GM06990 (cell line): ENCODE results near the gene USP28.
"Not testable (repeated sequence)": the region's sequence is repeated elsewhere in the genome, so short reads cannot be mapped to it uniquely, and the experiment has no call there.

Experiments used
- DNase-seq: peaks from one replicate; pipeline ENCODE4 v3.0.0-alpha.2; 2011; ENCODE audit not compliant: insufficient read length; ENCODE audit errors: extremely low read depth
- H3K27me3 ChIP-seq: replicated peaks from 2 replicates; pipeline ENCODE4 v1.6.0; 2011; ENCODE audit warnings: low read length; ENCODE audit not compliant: control insufficient read depth, insufficient read depth
- H3K36me3 ChIP-seq: 2 replicates; pipeline ENCODE4 v1.5.1; 2011; ENCODE audit warnings: low read length; ENCODE audit not compliant: control insufficient read depth, insufficient read depth
- H3K4me3 ChIP-seq: replicated peaks from 2 replicates; pipeline ENCODE4 v1.5.1; 2011; ENCODE audit warnings: low read depth, mild to moderate bottlenecking, control low read depth, low read length
- TF ChIP-seq, protein P1 (sequence below): IDR thresholded peaks from 2 replicates; pipeline ENCODE4 v1.5.1; 2011; ENCODE audit warnings: low read length, control low read depth, mild to moderate bottlenecking, inconsistent platforms; ENCODE audit not compliant: insufficient read depth, poor library complexity, severe bottlenecking

Gene USP28

GRCh38 chr11:113789675-113790320 lies 85.6 kb downstream of the USP28 start:
- Histone ChIP-seq H3K4me3 (no peak overlapping the region), H3K27me3 (no peaks in the 10 kb centered on the region; the same call in 1 of the 2 replicates), H3K36me3 (no peaks in the 10 kb centered on the region)
- no peak for DNase-seq
- TF ChIP-seq, protein P1, sequence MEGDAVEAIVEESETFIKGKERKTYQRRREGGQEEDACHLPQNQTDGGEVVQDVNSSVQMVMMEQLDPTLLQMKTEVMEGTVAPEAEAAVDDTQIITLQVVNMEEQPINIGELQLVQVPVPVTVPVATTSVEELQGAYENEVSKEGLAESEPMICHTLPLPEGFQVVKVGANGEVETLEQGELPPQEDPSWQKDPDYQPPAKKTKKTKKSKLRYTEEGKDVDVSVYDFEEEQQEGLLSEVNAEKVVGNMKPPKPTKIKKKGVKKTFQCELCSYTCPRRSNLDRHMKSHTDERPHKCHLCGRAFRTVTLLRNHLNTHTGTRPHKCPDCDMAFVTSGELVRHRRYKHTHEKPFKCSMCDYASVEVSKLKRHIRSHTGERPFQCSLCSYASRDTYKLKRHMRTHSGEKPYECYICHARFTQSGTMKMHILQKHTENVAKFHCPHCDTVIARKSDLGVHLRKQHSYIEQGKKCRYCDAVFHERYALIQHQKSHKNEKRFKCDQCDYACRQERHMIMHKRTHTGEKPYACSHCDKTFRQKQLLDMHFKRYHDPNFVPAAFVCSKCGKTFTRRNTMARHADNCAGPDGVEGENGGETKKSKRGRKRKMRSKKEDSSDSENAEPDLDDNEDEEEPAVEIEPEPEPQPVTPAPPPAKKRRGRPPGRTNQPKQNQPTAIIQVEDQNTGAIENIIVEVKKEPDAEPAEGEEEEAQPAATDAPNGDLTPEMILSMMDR = no peak

DNA sequence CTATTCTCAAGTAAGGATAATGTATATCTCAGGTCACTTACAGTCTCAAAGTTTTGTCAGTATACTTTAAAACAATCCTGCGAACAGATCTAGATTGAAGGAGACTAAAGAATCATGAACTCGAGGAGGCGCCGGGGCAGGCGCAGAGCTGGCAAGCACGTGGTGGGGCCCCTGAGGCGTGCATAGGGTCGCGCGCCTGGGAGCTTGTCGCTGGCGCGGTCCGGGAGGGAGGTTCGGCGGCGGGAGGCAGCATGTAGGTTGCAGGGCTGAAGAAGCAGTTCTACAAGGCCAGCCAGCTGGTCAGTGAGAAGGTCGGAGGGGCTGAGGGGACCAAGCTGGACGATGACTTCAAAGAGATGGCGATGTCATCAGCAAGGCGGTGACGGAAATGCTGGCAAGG lies 86.4 kb downstream of the USP28 start:
- not testable (repeated sequence) for H3K36me3 ChIP-seq, H3K27me3 ChIP-seq, H3K4me3 ChIP-seq, DNase-seq

DNA sequence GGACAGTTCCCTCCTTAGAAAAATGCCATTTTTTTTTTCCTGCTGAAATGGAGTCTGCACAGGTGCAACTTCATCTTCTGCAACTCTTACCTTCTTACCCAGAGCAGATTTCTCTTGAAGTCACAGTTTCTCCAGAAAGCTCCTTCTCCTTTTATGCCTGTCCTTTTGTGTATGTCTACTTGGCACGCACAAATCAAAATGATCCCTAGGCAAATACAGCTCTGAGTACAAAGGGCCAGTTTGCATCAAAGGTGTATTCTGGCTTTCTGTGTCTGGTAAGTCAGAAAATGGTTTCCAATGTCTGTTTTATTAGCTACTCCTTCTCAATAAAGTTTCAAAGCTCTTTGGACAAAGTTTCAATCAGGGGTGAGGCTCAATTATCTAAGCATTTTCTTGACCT lies 93.2 kb downstream of the USP28 start:
- no peak overlapping the region for H3K4me3 ChIP-seq
- DNase-seq = no peak
- TF ChIP-seq, protein P1 = no peak
- H3K36me3 ChIP-seq = no peaks in the 10 kb centered on the region
- no peaks in the 10 kb centered on the region; the same call in 1 of the 2 replicates for H3K27me3 ChIP-seq

- TF ChIP-seq, protein P1 = no peak
- H3K36me3 ChIP-seq = no peaks in the 10 kb centered on the region
- H3K27me3 ChIP-seq = no peaks in the 10 kb centered on the region; the same call in 1 of the 2 replicates
- no peak overlapping the region for H3K4me3 ChIP-seq
- no peak for DNase-seq
These were observed 93.7 kb downstream of the USP28 start for GRCh38 chr11:113781682-113782081.

GRCh38 chr11:113779496-113779895 lies 95.9 kb downstream of the USP28 start, which contains the start of gene CLDN25:
CLDN25 (plus strand) TSS chr11:113779796; CDS start chr11:113779796, 0 bp downstream.
- Histone ChIP-seq H3K36me3 (no peaks in the 10 kb centered on the region), H3K4me3 (no peak within 1 kb of the TSS), H3K27me3 (no peaks in the 10 kb centered on the region)
- DNase-seq = no peak
- TF ChIP-seq, protein P1 = no peak

GRCh38 chr11:113778111-113778910 lies 97.1 kb downstream of the USP28 start:
- TF ChIP-seq, protein P1 = no peak
- no peak for DNase-seq
- no peaks in the 10 kb centered on the region for H3K27me3 ChIP-seq
- no peaks in the 10 kb centered on the region for H3K36me3 ChIP-seq
- no peak overlapping the region for H3K4me3 ChIP-seq
